Stimulated activated CD8-positive, alpha-beta memory T cell treated with anti-CD3 and anti-CD28 coated beads, Interleukin-7, amount 100 ng/mL, for 48 hours (primary cell): ENCODE results near the gene MCTP1.
"Not testable (repeated sequence)": the region's sequence is repeated elsewhere in the genome, so short reads cannot be mapped to it uniquely, and the experiment has no call there.

Source experiments
- DNase-seq, 2 donors: peaks; one replicate each; pipeline ENCODE4 v3.0.0-alpha.2; 2020; ENCODE audit warnings: low read depth in 1 of 2; ENCODE audit errors: extremely low read depth in 1 of 2

MCTP1 gene

GRCh38 chr5:95191330-95191729 is 93.6 kb downstream of the MCTP1 start:
- no peak for DNase-seq

- DNase-seq, result no peak
Observed at GRCh38 chr5:95184924-95185323, 100.0 kb downstream of the MCTP1 start.

GRCh38 chr5:95181644-95182043 is 103.2 kb downstream of the MCTP1 start:
- DNase-seq, result no peak

- no peak for DNase-seq
Observed at GRCh38 chr5:95178046-95178651, 106.7 kb downstream of the MCTP1 start.

- no peak for DNase-seq
Observed at GRCh38 chr5:95177456-95177855, 107.4 kb downstream of the MCTP1 start.

GRCh38 chr5:95175106-95175505 is 109.8 kb downstream of the MCTP1 start:
- DNase-seq, result no peak

GRCh38 chr5:95172659-95173058 is 112.2 kb downstream of the MCTP1 start:
- no peak for DNase-seq

GRCh38 chr5:95164861-95165260 is 120.0 kb downstream of the MCTP1 start:
- no peak for DNase-seq

GRCh38 chr5:95163079-95163478 is 121.8 kb downstream of the MCTP1 start:
- DNase-seq, result no peak

GRCh38 chr5:95162231-95162992 is 122.5 kb downstream of the MCTP1 start:
- DNase-seq, result no peak

GRCh38 chr5:95159603-95160002 is 125.3 kb downstream of the MCTP1 start:
- no peak for DNase-seq

GRCh38 chr5:95155888-95156287 is 129.0 kb downstream of the MCTP1 start:
- DNase-seq, result no peak

- no peak for DNase-seq
Observed at GRCh38 chr5:95153511-95153910, 131.4 kb downstream of the MCTP1 start.

- no peak for DNase-seq
Observed at GRCh38 chr5:95152535-95152934, 132.4 kb downstream of the MCTP1 start.

GRCh38 chr5:95152131-95152530 is 132.8 kb downstream of the MCTP1 start:
- DNase-seq, result no peak

GRCh38 chr5:95151694-95152093 is 133.2 kb downstream of the MCTP1 start:
- no peak for DNase-seq

GRCh38 chr5:95149387-95149786 is 135.5 kb downstream of the MCTP1 start:
- no peak for DNase-seq

GRCh38 chr5:95148453-95148852 is 136.4 kb downstream of the MCTP1 start:
- DNase-seq, result no peak

- DNase-seq, result not testable (repeated sequence)
Observed at GRCh38 chr5:95143858-95144257, 141.0 kb downstream of the MCTP1 start.

- no peak for DNase-seq
Observed at GRCh38 chr5:95142145-95142544, 142.7 kb downstream of the MCTP1 start.

- DNase-seq, result no peak
Observed at GRCh38 chr5:95141141-95141540, 143.8 kb downstream of the MCTP1 start.

GRCh38 chr5:95134326-95134725 is 150.6 kb downstream of the MCTP1 start:
- no peak for DNase-seq

GRCh38 chr5:95132096-95132495 is 152.8 kb downstream of the MCTP1 start:
- DNase-seq, result no peak
